WI38 (cell line): ENCODE results near the gene SASH1.

Experiments
- H3K4me3 ChIP-seq: 2 replicates; pipeline ENCODE4 v1.5.1; 2011; ENCODE audit warnings: low read depth, mild to moderate bottlenecking, control low read depth, low read length
- TF ChIP-seq, protein P1 (sequence below): IDR thresholded peaks from 2 replicates; pipeline ENCODE4 v1.5.1; 2012; ENCODE audit warnings: low read depth, mild to moderate bottlenecking, control low read depth, low read length

SASH1 gene

GRCh38 chr6:148590883-148591282, 248.2 kb downstream of the SASH1 start:
- TF ChIP-seq, protein P1, sequence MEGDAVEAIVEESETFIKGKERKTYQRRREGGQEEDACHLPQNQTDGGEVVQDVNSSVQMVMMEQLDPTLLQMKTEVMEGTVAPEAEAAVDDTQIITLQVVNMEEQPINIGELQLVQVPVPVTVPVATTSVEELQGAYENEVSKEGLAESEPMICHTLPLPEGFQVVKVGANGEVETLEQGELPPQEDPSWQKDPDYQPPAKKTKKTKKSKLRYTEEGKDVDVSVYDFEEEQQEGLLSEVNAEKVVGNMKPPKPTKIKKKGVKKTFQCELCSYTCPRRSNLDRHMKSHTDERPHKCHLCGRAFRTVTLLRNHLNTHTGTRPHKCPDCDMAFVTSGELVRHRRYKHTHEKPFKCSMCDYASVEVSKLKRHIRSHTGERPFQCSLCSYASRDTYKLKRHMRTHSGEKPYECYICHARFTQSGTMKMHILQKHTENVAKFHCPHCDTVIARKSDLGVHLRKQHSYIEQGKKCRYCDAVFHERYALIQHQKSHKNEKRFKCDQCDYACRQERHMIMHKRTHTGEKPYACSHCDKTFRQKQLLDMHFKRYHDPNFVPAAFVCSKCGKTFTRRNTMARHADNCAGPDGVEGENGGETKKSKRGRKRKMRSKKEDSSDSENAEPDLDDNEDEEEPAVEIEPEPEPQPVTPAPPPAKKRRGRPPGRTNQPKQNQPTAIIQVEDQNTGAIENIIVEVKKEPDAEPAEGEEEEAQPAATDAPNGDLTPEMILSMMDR, result no peak
- H3K4me3 ChIP-seq, result no peak overlapping the region

DNA sequence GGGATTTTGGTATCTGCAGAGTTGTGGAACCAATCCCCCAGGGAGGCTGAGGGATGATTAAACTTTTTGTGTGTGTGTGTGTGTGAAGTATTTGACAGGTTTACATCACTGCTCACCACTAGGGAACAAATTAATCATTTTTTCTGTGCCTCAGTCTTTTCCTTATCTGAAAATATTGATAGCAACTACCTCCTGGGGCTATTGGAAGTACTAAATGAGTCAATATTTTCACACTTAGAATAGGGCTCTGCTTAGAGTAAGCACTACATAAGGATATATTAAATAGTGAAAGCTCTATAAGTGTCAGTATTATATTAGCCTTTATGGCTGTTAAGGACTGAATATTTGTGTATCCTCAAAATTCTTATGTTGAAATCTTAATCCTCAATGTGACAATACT, 249.0 kb downstream of the SASH1 start:
- no peak overlapping the region for H3K4me3 ChIP-seq
- TF ChIP-seq, protein P1, result no peak

GRCh38 chr6:148593130-148593812, 250.6 kb downstream of the SASH1 start:
- TF ChIP-seq, protein P1, result no peak

DNA sequence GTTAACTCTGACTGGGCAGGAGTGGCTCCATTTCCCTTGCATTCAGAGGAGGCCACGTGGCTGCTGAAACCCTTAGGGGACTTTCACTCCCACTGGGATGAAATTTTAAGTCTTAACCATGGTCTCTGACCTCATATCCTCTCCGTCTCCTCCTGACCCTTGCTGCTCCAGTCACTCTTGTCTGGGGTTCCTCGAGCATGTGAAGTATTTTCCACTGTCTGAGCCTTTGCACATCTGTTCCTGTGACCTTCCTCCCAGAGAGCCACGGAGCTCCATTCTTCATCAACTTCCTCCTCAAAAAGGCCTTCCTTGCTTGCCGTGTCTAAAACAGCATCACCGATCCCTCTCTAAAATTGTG, 251.2 kb downstream of the SASH1 start:
- TF ChIP-seq, protein P1, result no peak
- no peak overlapping the region for H3K4me3 ChIP-seq

More at GRCh38 chr6:148593130-148593812, 250.6 kb downstream of the SASH1 start:
- no peak overlapping the region for H3K4me3 ChIP-seq

- H3K4me3 ChIP-seq, result no peak overlapping the region
- TF ChIP-seq, protein P1, result no peak
These were observed 252.9 kb downstream of the SASH1 start for GRCh38 chr6:148595550-148595949.

- H3K4me3 ChIP-seq, result no peak overlapping the region
- TF ChIP-seq, protein P1, result no peak
These were observed 254.3 kb downstream of the SASH1 start for GRCh38 chr6:148596891-148597455.

- H3K4me3 ChIP-seq, result no peak overlapping the region
- TF ChIP-seq, protein P1, result no peak
These were observed 256.1 kb downstream of the SASH1 start for GRCh38 chr6:148598724-148599123.
